Testis (tissue), 3 donors: Measurements from ENCODE around the gene CBFA2T2. TPM values are rescaled to one million over a fixed set of nuclear protein-coding genes. Genes with fewer than 3 reads are reported as not detected.
A peak's percentile ranks its signal among the peaks of the same experiment; 100 is the strongest.
"Not testable (repeated sequence)": the region's sequence is repeated elsewhere in the genome, so short reads cannot be mapped to it uniquely, and the experiment has no call there.

Source experiments
- DNase-seq: peaks from one replicate; pipeline ENCODE4 v3.0.0-alpha.2; 2019
- H3K27ac ChIP-seq, 2 donors: fragments of 200-600 bp; sonication (generic); one replicate each; pipeline ENCODE4 v1.5.1; 2019
- H3K27me3 ChIP-seq: fragments of 200-600 bp; sonication (generic); one replicate; pipeline ENCODE4 v1.5.1; 2019
- H3K36me3 ChIP-seq: fragments of 200-600 bp; sonication (generic); one replicate; pipeline ENCODE4 v1.5.1; 2017; ENCODE audit warnings: low read depth; ENCODE audit errors: missing control alignments
- H3K4me1 ChIP-seq: fragments of 200-600 bp; sonication (generic); one replicate; pipeline ENCODE4 v1.5.1; 2019
- H3K4me3 ChIP-seq, 2 donors: fragments of 200-600 bp; sonication (generic); one replicate each; pipeline ENCODE4 v1.5.1; 2017 to 2019
- H3K9me3 ChIP-seq: fragments of 200-600 bp; sonication (generic); one replicate; pipeline ENCODE4 v1.5.1; 2017
- CTCF ChIP-seq, 3 experiments: fragments of 450-650 bp in 2 of 3; fragments of 200-600 bp in 1 of 3; sonication (generic) in 1 of 3; IDR thresholded peaks; one replicate each; pipeline ENCODE4 v1.5.1; 2016 to 2019; ENCODE audit warnings: antibody characterized with exemption in 3 of 3, mild to moderate bottlenecking in 2 of 3, moderate library complexity in 1 of 3
- POLR2A ChIP-seq: fragments of 450-650 bp; IDR thresholded peaks from one replicate; pipeline ENCODE4 v1.6.1; 2017; ENCODE audit warnings: antibody characterized with exemption, mild to moderate bottlenecking, moderate library complexity
- WGBS, 2 donors: methylation state at CpG; one replicate each; pipeline ENCODE4 v1.1.5; 2018; 5-methylcytosine and 5-hydroxymethylcytosine counted together
- intact Hi-C: fragments of 100-400 bp; cut with DNase I; formaldehyde crosslinking; loops from one replicate; pipeline ENCODE4 v1.15.1; 2023; ENCODE audit warnings: low total_unique reads
- polyA plus RNA-seq: library from polyadenylated mRNA; stranded (reverse); fragments of 350-450 nt; fragmentation: Illumina TruSeq; extraction: RNeasy Lipid Tissue Mini Kit (QIAGEN cat#74804); gene quantifications from one replicate; pipeline ENCODE4 v1.2.3, GENCODE V29; 2014; ENCODE audit warnings: low read depth, low replicate concordance; ENCODE audit not compliant: insufficient read depth
- total RNA-seq, 2 donors: library from RNA; depleted of rRNA; stranded (reverse); fragments of >200 nt; gene quantifications; one replicate each; pipeline ENCODE4 v1.2.3, GENCODE V29; 2016

CBFA2T2 gene
- total and polyA plus RNA-seq, 3 donors from 2014 or later = 25.2 to 39.2 (median 33.1) TPM

- no peaks in the 10 kb centered on the region for H3K27me3 ChIP-seq
- peaks cover 14% of the 10 kb centered on the region for H3K4me1 ChIP-seq
- no peaks in the 10 kb centered on the region for H3K36me3 ChIP-seq
- 2 to 3% methylated on average over 9 to 20 of the region's 36 CpGs for WGBS, 2 donors
- peak overlapping the region; percentile 92 to 95 for H3K27ac ChIP-seq
- intact Hi-C loops = no loop called here
- H3K4me3 ChIP-seq = peak overlapping the region; percentile 70 to 95
- peak; percentile 99 for DNase-seq
- no peaks in the 10 kb centered on the region for H3K9me3 ChIP-seq
- TF ChIP-seq CTCF (IDR thresholded peaks at IDR 0.05) = no peak
- peak; percentile 93 for TF ChIP-seq POLR2A
Measured at GRCh38 chr20:33489495-33490022, 337 bp upstream of the CBFA2T2 start.

GRCh38 chr20:33490934-33491656 is 1.2 kb downstream of the CBFA2T2 start:
- H3K9me3 ChIP-seq = no peaks in the 10 kb centered on the region
- no peaks in the 10 kb centered on the region for H3K36me3 ChIP-seq
- H3K4me1 ChIP-seq = peaks cover 14% of the 10 kb centered on the region
- TF ChIP-seq POLR2A = no peak
- no peak for TF ChIP-seq CTCF (IDR thresholded peaks at IDR 0.05)
- peak overlapping the region; percentile 89 to 92 for H3K27ac ChIP-seq
- no peak for DNase-seq
- intact Hi-C loops = no loop called here
- H3K4me3 ChIP-seq = peak overlapping the region; percentile 85 to 95
- H3K27me3 ChIP-seq = no peaks in the 10 kb centered on the region
- 27 to 36% methylated on average over 8 of the region's 8 CpGs for WGBS, 2 donors

- Histone ChIP-seq H3K27ac (no peak overlapping the region), H3K36me3 (no peaks in the 10 kb centered on the region), H3K4me1 (peaks cover 14% of the 10 kb centered on the region), H3K27me3 (no peaks in the 10 kb centered on the region), H3K9me3 (no peaks in the 10 kb centered on the region), H3K4me3 (no peak overlapping the region)
- intact Hi-C loops = no loop called here
- TF ChIP-seq CTCF (IDR thresholded peaks at IDR 0.05) (no peak), POLR2A (no peak)
- no peak for DNase-seq
- 95 to 97% methylated on average over 15 of the region's 15 CpGs for WGBS, 2 donors
Measured at GRCh38 chr20:33493076-33493766, 3.3 kb downstream of the CBFA2T2 start.

- H3K4me1 ChIP-seq, H3K36me3 ChIP-seq, H3K4me3 ChIP-seq, H3K27ac ChIP-seq, H3K27me3 ChIP-seq, H3K9me3 ChIP-seq, intact Hi-C loops, DNase-seq: not testable (repeated sequence)
- WGBS, 2 donors = 73 to 91% methylated on average over 5 to 6 of the region's 6 CpGs
Measured at GRCh38 chr20:33496776-33497175, 6.9 kb downstream of the CBFA2T2 start.

- Histone ChIP-seq H3K4me3 (no peak overlapping the region), H3K4me1 (no peaks in the 10 kb centered on the region), H3K9me3 (no peaks in the 10 kb centered on the region), H3K27ac (no peak overlapping the region), H3K27me3 (no peaks in the 10 kb centered on the region), H3K36me3 (no peaks in the 10 kb centered on the region)
- WGBS, 2 donors = 89% methylated on average over 3 of the region's 3 CpGs
- intact Hi-C loops = no loop called here
- DNase-seq = no peak
- no peak for TF ChIP-seq POLR2A
- TF ChIP-seq CTCF (IDR thresholded peaks at IDR 0.05) = no peak
Measured at GRCh38 chr20:33499355-33499754, 9.5 kb downstream of the CBFA2T2 start.
